Fibroblast of skin of back (primary cell): ENCODE data around the gene CHST8.

Source experiments
- DNase-seq: peaks from one replicate; pipeline ENCODE4 v3.0.0-alpha.2; 2013

Gene CHST8

DNA sequence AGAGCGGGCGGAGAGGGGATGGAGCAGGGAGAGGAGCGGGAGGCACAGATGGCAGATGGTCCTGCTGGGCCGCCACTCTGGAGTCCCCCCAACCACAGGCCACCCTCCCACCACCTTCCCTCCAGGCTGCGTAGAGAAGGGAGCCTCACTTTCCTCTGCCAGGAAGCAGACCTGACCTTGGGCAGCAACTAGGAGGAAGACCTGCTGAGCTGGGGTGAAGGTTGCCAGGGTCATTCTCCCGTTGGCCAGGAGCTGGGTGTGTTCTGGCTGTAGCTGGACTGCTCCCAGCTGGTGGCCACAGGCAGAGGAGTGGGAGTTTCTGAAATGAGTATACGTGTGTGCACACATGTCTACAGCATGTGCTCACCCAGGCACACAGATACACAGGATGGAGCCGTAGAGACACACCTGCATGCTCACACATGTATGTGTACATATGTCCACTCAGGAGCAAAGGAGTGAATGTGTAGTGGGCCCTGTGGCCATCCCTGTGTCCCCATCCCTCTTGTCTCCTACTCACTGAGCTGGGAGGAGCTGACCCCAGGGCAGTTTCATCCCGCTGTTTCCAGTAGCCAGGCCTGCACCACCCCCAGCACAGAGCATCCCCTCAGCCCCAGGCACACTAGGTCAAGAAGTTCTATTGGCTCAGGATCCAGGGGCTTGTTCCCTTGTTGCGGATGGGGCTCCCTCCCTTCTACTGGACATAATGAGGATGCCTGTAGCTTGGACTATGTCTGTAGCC is 53.0 kb downstream of the CHST8 start:
- DNase-seq: no peak

DNA sequence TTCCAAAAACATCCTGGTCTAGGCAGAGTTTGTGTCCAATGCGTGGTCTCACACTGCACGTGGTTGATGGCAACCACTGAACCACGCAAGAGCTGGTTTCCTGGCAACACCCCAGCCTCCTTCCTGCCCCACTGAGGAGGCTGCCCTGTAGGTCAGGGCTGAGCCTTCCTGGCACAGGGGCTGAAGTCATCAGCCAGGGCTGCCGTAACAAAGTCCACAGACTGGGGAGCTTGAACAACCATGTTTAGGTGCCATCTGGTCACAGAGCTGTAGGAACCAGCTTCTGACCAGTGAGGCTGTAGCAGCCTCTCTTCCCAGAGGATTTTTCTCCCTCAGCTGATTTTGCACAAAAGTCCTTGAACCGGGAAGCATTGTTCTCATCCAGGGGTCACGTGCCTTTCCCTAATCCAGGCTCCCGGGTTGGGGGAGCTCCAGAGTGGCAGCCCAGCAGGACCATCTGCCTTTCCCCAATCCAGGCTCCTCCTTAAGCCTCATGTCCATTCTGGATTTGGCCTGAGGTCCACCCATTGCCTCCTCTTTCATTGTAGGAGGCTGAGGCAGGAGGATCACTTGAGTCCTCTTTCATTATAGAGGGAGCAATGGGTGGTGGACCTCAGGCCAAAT is 53.9 kb downstream of the CHST8 start:
- no peak for DNase-seq

DNA sequence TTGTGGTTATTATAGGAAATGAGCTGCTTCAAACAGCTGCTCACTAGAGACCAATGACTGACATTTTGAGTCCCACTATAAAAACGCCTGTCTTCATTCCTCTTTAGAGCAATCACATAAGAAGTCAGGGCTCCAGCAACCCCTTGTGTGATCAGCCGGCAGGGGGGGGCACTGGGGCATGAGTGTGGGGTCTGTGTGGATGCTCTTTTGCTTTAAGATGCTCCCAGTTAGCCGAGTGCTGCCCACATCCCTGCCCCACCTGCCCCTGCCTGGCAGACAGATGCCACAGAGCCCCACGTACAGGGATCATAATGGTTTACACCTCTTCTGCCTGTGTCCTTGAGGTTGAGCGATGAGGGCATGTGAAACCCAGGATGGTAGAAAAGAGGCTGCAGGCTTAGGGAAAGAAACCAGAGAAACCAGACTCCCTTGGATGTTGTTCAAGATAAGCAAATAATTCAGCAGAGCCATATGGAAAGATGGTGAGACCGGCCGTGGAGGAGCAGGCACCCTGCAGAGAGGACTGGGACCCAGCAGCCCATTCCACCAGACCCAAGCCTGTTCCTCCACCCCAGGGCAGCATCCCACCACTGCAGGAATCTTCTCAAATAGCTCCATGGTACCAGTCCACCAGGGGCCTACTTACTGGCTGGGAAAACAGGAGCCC is 55.4 kb downstream of the CHST8 start:
- no peak for DNase-seq

DNA sequence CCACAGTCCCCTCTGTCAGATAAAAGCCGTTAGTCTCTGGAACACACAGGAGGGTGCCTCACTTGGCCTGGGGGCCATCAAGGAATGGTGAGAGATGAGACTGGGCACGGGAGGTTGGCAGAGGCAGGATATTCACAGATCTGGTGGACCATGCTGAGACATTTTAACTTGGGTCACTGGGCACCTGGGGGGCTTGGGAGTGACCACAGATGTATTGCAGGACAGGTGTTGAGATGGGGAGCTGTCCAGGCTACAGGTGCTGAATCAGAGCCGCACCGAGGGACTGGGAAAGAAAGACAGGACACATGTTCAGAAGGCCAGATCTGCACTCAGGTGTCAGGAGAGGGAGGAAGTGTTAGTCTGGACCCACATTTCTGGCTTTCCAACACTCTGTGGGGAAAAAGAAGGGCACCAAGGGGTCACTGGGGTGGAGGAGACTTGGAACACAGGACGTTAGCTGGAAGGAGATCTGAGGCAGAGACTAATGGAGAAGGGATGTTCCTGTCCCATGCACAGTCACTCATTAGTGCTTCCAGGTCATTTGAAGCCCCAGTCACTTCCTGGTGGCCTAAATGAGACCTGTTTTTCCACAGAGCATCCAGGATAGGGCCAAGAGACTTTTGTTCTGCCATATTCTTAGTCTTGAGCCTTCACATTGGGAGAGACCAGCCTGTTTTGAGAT is 56.1 kb downstream of the CHST8 start:
- DNase-seq: no peak

DNA sequence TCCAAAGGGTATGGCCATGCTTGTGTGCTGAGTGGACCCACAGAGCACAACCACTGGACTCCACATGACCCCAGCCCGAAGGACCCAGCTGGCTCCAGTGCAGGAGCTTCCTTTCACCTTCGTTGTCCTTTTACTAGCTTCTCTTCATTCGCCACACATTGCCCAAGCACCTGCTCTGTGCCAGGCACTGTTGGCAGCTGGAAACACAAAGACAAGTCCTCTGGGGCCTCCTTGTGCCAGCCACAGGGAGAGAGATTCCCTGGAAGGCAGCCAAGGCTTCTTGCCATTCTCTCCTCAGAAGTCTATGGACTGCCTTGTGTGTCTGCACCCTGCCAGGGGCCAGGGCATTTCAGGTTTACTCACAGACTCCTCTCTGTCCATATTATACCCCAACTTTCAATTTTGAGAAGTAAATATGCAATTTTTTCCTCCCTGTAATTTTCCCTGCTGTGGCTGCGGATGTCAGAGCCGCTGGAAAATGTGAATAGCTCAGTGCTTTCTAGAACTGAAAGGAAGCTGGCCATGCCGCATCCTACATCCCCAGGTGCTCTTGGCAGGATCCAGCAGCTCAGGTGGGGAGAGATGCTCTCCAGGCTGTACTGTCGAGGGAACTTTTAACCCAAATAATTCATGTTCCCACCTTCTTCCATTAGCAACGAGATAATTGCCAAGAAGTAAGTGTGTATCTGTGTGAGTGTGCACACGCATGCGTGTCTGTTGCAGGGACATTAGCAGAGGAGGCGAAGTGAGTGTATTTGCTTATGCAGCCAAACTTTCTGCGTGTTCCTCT is 57.2 kb downstream of the CHST8 start:
- DNase-seq: no peak

DNA sequence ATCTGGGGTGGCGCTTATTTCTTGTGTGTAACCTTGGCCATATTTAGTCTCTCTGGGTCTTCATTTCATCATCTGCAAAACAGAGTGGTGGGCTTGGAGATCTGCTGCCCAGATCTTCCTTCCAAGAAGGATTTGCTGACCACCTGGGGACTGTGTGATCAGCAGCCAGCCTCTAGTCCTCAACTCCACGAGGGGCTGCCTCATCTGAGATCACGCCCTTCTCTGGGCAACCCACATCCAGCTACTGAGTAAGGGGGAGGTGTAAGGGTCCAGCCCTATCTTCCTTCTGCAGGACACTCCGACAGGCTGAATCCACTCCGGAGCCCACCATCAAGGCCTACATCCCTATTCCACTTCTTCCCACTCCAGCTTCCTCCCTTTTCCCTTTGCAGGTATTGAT is 57.9 kb downstream of the CHST8 start:
- DNase-seq: no peak

DNA sequence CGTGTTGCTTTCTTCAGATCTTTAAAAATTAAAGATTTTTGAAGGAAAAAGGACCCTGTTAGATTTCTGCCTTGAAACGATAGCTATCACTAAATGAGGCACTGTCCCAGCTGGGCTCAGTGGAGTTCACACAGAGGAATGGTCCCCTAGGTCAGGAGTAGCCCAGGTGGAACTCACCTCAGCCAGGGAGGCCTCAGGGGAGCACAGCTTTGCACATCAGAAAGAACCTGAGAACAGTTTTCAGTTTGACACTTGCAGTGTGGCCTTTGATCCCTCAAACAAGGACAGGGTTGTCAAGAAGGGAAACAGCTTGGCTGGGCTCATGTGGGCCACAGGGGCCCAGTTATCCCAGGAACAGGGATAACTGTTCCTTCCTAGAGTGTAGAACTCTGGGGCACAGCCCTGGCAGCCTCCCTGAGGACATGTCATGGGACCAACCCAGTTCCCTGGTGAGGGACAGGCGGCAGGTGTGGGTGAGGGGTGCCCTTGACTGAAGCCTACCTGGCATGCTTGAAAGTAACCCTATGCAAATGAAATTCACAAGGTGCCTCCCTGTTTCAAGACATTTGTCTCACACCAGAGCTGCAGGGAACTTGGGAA is 59.4 kb downstream of the CHST8 start:
- DNase-seq: no peak

DNA sequence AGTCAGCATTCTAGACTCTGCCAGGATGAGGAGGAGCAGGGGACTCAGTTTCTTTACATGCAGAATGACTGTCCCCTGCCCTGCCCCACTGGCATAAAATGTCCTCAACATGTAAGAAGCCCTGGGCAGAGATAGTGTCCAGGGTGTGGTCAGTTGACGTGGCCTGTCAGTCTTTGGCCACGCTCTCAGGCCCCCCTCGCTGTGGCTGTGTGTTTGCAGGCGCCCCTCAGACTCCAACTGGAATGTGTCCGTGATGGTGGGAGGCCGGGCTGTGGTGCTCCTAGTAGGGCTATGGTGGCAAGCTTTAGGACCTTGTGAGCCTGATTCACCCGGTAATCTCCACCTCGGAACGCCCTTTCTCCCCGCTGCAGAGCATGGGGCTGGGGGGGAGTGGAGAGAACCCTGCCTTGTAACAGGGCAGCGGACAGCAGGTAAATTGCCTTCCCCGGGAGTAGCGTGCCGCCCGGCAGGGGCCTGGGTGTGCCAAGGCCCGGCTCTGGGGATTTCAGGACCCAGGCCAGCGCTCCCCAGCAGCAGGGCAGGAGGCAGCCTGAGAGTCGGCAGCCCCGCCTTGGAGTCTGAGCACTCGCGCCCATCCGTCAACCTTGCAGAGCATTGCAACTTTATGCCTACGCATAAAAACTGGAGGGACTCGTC is 62.3 kb downstream of the CHST8 start:
- DNase-seq: peak; percentile 32

DNA sequence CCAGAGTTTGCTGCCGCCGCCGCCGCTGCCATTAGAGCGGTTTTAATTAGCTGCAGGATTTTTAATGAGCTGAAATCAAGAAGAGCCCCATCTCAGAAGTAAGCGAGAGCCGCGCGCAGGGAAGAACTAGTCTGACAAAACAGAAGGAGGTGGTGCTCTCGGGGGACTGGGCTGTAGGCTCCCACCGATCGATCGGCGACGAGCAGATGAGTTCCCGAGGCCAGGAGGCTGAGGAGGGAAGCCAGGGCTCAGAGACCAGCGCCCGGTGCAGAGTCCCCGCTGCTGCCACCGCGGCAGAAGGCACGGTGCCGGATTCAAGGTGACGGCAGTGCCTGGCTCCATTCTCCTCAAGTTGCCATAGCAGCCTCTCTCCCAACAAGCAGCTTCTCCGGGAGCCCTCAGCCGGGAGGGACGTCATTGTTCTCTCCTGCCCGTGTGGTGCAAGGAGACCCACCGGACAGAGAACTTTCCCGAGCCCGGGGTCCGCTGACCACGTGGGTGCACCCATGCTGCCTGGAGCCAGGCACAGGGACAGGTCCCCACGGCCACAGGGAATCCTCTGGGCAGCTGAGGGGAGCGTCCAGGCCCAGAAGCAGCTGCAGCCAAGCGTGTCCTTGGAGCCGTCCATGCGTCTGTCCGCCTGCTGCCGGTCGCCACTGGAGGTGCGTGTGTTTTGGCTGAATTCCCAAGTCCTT is 62.9 kb downstream of the CHST8 start:
- DNase-seq: no peak

DNA sequence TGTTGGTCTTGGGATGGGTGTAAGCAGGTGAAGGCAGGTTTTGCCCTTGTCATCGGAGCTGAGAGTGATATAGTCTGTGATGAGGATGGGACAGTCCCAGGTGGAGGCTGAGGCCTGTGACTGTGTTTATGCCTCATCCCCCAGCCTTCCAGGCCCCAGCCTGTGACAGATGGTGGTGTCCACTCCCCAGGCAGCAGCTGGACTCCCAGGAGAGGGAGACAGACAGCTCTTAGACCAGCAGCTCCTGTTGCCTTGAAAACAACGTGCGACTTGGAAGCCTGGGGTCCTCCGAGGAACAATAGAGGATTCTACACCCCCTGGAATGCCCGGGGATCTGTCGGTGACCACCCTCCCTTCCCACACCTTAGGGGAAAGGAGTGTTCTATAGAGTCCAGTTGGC is 63.8 kb downstream of the CHST8 start:
- DNase-seq: no peak

DNA sequence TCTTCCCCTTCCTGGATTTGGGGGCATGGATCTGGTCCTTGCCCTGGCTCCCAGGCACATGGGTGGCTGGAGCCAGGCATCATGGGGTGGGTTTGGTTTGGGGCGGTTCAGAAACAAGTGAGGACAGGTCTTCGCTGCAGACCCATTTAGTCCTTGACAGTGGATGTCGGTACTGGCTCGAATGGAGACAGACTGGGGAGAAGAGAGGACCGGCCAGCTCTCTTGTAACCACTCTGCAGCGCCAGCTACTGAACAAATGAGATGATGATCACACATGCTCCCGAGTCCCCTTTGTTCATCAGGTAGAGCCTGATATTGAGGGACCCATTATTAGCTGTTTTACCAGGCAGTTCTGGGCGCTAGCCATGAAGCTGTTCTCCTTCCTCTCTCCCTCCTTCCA is 64.5 kb downstream of the CHST8 start:
- DNase-seq: no peak

DNA sequence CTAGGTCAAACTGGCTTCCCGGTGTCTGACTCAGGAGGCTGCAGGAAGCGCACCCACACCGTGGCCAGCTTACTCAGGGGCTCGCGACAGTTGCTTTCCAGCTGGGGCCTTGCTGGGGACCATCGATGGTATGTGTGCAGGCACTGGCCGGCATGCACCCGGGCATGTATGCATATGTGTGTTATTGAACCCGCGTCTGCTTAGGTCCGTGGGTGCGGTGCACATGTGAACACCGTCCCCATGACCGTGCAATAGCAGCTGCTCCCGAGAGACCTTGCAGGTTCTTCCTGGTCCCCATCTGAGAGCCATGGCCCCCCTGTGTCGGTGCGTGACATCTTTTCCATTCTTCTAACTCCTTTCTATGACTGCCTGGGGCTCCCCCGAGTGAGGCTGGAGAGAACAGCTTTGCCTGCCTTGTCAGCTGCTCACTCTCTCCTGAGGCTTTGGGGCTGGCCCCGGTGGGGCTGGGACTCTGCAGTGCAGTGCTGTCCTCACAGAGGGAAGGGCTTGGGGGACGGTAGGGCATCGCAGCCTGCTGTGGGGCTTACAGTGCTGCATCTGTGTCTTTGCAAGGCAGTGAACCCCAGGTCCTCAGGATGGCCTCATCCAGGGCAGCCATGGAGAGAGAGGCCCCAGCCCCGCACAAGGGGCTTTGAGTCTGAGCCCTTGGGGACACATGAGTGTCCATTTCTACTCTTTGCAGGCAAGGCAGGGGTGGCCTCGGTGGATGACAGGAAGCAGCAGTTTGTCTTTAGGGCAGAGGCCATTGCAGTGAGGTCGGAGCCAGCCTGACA is 65.1 kb downstream of the CHST8 start:
- no peak for DNase-seq

DNA sequence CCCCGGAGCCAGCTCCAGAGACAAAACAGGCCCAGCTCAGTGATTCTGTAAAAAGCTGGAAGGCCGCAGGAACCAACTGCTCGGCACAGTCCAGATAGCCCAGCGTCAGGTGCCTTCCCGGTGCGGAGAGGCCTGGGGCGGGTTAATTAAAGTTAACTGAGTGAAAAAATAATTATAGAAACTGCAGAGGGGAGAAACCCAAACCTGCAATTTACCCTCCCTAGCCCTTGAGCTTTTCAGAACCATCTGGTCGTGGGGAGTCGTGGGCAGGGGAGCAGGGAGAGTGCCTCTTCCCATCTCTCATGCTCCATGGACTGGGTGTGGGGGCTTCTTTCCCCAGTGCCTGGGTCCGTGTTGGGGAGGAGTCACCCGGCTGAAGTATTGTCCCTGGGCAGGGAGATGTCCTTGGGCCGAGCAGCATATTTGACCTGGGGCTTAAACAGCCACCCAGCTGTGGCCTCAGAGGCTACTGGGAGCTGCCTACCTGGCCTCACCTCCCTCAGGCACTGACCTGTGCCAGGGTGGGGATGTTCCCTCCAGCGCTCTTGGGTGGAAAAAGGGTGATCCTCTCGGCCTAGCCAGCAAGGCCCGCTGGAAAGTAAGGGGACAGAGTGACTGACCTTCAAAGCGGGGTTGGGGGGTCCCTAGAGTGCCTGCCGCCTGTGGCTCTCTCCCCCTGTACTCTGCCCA is 65.9 kb downstream of the CHST8 start:
- DNase-seq: no peak

DNA sequence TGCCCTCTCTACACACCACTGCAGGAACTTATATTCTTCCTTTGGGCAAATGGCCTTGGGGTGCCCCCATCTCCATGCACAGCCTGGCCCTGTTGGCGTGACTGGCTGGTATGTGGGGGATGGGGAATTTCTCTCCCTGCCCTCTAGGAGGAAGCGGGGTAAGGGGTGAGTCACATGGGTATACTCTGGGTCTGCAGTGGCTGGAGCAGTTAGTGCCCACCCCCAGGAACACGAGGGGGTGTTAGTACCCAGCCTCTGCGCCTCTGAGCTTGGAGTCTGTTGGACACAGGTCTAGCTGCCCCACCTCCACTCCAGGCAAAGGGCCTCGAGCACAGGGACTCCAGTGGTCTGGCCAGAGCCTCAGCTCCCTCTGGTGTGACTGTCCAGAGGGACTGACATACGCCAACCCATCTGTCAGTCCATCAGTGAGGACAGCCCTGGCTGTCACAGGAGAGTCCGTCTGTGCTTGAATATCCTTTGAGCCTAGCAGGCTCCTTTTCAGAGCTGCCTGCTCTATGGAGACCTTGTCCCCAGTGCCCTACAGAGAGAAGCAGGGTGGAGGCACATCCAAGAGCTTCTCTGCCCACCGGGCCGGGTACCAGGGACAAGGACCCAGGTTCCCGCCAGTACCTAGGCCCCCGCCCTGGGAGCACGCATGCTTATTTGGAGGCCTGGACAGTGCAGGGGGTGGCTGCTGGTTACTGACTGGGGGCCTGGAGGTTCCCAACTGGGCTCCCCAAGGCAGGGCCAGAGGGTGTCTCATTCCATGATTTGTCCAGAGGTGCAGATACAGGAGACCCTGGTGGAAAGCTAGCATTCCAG is 66.6 kb downstream of the CHST8 start:
- no peak for DNase-seq

DNA sequence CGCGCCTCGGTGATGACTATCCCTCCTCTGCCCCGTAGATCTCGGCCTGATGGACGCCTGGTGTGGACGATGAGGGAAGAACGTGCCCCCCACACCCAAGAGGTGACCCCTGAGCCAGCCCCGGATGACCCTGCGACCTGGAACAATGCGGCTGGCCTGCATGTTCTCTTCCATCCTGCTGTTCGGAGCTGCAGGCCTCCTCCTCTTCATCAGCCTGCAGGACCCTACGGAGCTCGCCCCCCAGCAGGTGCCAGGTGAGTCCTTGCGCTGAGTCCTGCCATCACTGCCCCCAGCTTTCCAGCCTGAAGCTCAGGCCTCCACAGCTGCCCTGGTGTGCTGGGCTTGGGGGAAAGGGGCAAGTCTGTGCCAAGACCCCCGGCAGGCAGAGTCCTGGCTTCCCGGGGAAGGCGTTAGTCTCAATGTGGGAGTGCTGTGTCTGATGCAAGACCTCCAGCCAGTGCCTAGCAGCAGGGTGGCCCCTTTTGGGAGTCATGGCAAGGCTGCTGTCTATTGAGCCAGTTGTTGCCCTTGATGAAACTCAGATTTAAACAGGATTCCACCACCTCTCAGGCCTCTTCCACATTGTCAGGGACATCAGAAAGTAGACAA is 67.5 kb downstream of the CHST8 start:
- no peak for DNase-seq

DNA sequence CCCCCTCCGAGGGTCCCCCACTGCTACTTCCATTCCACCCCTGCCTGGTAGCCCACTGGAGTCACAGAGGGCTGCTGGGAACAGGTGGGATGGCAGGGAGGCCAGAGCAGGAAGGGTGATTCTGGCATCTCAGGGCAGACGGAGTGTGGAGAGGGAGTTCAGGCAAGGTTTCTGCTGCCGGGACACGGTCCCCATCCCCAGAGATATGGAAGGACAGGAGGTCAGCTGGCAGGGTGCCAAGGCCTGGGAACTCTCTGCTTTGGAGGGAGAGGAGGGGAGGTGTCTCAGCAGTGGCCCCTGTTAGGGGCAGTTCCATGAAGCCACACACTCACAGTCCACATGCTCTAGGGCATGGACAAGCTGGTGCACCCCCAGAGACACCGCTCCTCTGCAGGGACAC is 68.1 kb downstream of the CHST8 start:
- no peak for DNase-seq

DNA sequence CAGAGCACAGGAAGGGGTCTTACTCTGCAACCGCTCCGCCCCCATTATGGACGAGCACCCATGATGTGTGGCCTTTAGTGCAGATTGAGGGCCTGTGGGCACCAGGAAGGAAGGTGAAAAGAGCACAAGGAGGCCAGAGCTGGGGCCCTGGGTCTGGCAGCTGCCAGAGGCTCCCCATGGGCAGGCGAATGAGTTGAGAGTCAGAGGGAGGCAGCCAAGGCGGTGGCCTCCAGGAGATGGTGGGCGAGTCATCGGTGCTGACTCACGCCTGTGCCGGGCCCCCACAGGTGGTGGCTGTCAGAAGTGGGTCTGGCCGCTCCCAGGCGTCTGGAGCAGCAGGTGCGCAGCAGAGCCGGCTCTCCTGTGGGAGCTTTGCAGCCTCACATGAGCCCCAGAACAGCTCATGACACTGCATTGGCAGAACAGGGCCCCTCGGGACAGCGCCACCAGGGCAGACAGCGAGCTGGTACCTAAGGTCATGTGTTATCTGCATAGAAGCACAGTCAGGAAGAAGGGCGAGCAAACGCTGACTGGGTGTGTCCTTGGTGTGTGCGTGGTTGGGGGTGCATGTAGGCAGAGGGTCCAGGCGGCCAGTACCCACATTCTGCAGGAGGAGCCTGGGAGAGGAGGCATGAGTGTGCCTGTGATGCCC is 68.8 kb downstream of the CHST8 start:
- no peak for DNase-seq

DNA sequence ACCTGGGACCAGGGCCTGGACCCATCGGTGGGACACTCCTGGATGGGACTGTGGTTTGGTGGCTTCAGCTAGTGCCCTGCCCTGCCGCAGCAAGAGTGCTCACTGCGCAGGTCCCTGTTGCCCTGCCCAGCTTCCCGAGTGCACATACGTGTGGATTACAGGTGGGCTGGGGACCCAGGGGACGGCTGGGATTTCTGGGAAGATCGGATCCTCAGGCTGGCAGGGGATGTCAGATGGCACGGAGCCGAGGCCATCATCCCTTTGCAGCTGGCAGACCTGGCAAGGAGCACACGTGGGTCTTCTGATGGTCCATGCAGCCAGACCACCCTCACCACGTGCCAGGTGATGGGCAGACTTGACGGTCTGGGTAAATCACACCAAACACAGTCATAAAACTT is 69.3 kb downstream of the CHST8 start:
- DNase-seq: no peak
